GM12801 (cell line): Measurements from ENCODE around the gene STK38L.

Source experiments
- TF ChIP-seq, protein P1 (sequence below): IDR thresholded peaks from one replicate; pipeline ENCODE4 v1.5.1; 2011; ENCODE audit warnings: control low read depth; ENCODE audit not compliant: insufficient read length; ENCODE audit errors: extremely low read depth

Gene STK38L

DNA sequence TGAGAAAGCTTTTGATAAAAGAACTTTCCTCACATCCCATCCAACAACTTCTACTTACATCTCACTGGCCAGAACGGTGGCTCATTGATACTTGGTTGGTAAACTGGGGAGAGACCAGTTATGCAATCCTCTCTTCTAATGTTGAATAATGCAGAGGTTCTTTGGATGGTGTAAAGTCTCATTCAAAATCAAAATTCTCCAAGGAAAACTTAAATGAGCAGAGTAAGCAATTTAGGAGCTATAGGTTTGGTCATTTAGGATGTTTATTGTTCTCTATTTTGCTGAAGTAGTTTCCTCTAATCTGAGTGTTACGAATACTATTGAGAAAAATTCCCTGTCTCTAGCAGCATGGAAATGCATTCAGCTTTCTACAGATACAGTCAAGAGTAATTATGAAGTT is 26.5 kb upstream of the STK38L start:
- TF ChIP-seq, protein P1, sequence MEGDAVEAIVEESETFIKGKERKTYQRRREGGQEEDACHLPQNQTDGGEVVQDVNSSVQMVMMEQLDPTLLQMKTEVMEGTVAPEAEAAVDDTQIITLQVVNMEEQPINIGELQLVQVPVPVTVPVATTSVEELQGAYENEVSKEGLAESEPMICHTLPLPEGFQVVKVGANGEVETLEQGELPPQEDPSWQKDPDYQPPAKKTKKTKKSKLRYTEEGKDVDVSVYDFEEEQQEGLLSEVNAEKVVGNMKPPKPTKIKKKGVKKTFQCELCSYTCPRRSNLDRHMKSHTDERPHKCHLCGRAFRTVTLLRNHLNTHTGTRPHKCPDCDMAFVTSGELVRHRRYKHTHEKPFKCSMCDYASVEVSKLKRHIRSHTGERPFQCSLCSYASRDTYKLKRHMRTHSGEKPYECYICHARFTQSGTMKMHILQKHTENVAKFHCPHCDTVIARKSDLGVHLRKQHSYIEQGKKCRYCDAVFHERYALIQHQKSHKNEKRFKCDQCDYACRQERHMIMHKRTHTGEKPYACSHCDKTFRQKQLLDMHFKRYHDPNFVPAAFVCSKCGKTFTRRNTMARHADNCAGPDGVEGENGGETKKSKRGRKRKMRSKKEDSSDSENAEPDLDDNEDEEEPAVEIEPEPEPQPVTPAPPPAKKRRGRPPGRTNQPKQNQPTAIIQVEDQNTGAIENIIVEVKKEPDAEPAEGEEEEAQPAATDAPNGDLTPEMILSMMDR = no peak

GRCh38 chr12:27219693-27220054 is 24.4 kb upstream of the STK38L start:
- TF ChIP-seq, protein P1 = no peak

DNA sequence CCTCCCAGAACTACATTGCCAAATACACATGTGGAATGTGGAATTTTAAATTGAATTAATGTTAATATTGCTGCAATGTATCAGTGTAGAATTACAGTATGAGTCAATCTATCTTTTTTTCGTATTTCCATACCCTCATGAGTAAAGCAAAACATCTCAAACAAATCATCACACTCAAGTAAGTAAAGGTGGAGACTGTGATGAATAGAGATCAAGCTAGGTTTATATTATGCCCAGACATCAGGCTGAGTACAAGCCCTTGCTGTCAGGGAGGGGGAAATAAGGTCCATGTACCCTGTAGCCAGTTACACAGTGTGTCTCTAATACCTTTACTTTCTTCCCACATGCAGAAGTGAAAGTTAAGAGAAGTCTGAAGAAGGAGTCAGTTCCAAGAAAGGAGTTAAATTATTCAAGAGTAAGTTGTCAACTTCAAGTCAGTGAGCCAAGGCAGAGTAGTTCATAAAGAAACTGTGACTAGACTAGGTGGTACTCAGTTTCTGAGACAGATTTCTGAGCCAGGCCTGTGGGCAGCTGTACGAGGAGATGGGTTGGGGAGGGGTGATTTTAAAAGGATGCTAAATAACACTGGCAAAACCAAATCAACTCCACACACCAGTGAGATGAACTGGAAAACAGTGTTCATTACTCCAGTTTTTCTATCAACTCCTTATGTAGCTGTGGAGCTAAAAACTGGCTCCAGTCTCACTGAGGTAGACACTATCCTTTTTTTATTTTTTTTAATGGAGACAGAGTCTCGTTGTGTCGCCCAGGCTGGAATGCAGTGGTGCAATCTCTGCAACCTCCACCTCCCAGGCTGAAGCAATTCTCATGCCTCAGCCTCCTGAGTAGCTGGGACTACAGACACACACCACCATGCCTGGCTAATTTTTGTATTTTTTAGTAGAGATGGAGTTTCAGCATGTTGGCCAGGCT is 23.8 kb upstream of the STK38L start:
- TF ChIP-seq, protein P1 = no peak

DNA sequence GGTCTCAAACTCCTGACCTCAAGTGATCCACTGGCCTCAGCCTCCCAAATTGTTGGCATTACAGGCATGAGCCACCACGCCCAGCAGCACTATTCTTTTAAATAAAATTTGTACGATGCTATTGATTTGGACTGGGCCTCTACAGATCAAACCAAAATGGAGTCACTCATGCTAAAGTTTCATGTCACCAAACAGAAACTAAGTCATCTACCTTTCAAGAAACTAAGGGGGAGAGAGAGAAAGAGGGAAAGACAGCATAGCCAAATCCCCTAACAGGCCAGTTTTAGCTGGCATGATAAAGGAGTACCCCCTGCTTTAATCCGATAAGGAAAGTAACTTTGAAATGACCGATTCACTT is 23.1 kb upstream of the STK38L start:
- TF ChIP-seq, protein P1 = no peak

DNA sequence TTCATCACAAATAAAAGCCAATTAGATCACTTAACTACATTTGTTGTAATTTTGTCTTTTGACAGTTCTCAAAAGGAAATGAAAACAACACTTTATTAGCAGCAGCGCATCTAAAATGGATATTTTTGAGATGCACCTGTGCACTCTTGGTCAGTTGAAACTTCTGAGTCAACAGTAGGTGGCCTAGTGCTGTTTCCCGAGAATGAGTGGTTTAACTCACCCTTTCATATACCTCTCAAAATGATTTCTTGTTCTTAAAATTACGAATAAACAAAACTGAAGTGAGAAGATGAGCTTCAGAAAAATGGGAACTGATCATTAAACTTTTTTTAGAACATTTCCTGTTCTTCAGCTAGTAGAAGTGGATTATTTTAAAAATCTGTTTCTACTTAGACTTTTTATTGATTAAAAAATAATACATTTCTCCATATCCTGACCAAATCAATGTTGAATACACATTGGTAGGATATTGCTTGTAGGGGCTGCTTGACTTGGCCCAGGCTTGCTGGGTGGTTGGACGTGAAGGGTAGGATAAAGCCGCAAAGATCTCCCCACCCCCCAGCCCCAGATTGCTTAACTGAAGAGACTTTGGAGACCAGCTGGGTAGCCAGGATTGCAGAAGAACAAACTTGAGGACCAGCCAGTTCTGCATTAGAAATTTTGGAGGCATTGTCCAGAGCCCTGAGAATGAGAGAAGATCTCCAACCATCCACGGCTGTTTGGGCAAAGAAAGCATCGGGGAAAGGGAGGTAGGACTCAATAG is 22.3 kb upstream of the STK38L start:
- TF ChIP-seq, protein P1 = no peak

- TF ChIP-seq, protein P1 = no peak
These were observed 17.6 kb upstream of the STK38L start for GRCh38 chr12:27226407-27226929.

GRCh38 chr12:27229367-27229766 is 14.7 kb upstream of the STK38L start:
- TF ChIP-seq, protein P1 = no peak
